ENCODE measurements around the gene SH3PXD2B.

DNA sequence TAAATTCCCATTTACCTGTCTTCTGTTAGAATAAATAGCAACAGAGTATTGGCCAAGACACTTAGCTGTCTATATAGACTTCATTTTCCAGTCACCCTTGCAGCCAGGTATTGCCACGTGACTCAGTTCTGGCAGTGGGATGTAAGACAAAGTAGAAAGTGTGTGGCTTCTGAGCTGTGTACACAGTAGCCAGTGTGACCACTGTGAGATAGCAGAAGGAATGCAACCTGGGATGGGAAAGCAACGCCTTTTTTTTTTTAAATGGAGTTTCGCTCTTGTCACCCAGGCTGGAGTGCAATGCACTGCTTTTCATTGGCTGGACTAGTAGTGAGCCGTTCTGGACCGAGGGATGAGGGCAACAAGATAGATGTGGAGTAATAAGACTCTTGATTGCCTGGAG, 106.2 kb downstream of the SH3PXD2B start:
- TF ChIP-seq FOXP2 (optimal IDR thresholded peaks at IDR 0.05; ENCODE audit: borderline replicate concordance, extremely low read depth, extremely low read length, insufficient read depth) (no peak), POLR2AphosphoS5 (IDR thresholded peaks at IDR 0.05; ENCODE audit: low read depth, low read length) (no peak)

Data from PFSK-1 (cell line).